ENCODE data around the gene FUCA1. TPM values are rescaled to one million over a fixed set of nuclear protein-coding genes. Genes with fewer than 3 reads are reported as not detected.
A peak's percentile ranks its signal among the peaks of the same experiment; 100 is the strongest.

FUCA1 gene
- total and polyA plus RNA-seq, 2 of the 8 experiments (the other 6 are each of a cell fraction or from before 2014, with no cell fraction given), result 5.9 to 6.4 TPM

DNA sequence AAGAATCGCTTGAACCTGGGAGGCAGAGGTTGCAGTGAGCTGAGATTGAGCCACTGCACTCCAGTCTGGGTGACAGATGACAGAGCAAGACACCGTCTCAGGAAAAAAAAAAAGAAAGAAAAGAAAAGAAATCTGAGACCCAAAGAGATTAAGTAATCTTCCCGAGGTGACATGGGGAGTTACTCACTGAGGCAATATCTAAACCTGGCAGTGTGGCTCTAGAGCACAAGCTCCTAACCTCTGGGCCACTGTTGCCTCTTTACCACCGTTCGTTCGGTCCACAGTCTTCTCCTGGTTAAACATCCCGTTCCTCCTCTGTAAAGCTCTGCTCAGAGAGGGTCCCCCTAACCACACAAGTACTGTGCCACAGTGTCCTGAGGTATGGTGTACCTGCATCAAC is 44.3 kb downstream of the FUCA1 start:
- no peak overlapping the region for H3K4ac ChIP-seq (replicated peaks; ENCODE audit: insufficient read length, low read depth, low read length)
- H2BK5ac ChIP-seq (ENCODE audit: low read depth, low read length), result no peak overlapping the region
- H3K4me1 ChIP-seq (replicated peaks in 1 of 4; ENCODE audit: control insufficient read depth in 3 of 4, insufficient read depth in 4 of 4, low read length in 3 of 4), result peaks cover 0 to 6% (median 1%) of the 10 kb centered on the region in 4 experiments; a peak in 2 of 7 replicates
- no peak overlapping the region for H4K91ac ChIP-seq (replicated peaks; ENCODE audit: insufficient read length, low read length)
- peaks cover 0 to 3% of the 10 kb centered on the region in 2 experiments; a peak in 1 of 4 replicates for H3K79me2 ChIP-seq (ENCODE audit: control insufficient read depth in 1 of 2, insufficient read depth in 2 of 2, low read length in 2 of 2)
- no peak overlapping the region; a peak in 1 of 8 replicates for H3K4me3 ChIP-seq (ENCODE audit: extremely low read depth in 1 of 4, insufficient read depth in 2 of 4, low read depth in 3 of 4, low read length in 4 of 4)
- no peak overlapping the region for H2BK15ac ChIP-seq (ENCODE audit: low read length)
- H4K5ac ChIP-seq (ENCODE audit: insufficient read length, low read depth, low read length), result no peak overlapping the region
- H3K36me3 ChIP-seq (ENCODE audit: control insufficient read depth in 2 of 4, insufficient read depth in 4 of 4, low read length in 3 of 4), result no peaks in the 10 kb centered on the region
- H3K27ac ChIP-seq (ENCODE audit: low read depth, low read length), result no peak overlapping the region
- FAIRE-seq (no peak), DNase-seq (ENCODE audit: low read depth in 1 of 2, low spot score in 2 of 2) (no peak)
- H3K23ac ChIP-seq (ENCODE audit: insufficient read length), result no peak overlapping the region
- H4K8ac ChIP-seq (ENCODE audit: extremely low read depth, insufficient read depth, low read length), result no peak overlapping the region
- 0 out of 2 replicates have a peak, but pooled peaks cover 3% of the 10 kb centered on the region for H3K79me1 ChIP-seq (ENCODE audit: low read depth, low read length)
- peak overlapping the region in 1 of 2 experiments; percentile 88; a peak in 1 of 4 replicates for H3K4me2 ChIP-seq (ENCODE audit: insufficient read depth in 1 of 2, low read depth in 2 of 2, low read length in 2 of 2)
- H3K56ac ChIP-seq (replicated peaks; ENCODE audit: insufficient read length, low read depth, low read length), result no peak overlapping the region
- no peak overlapping the region for H2BK12ac ChIP-seq (ENCODE audit: low read depth, low read length)
- H3K18ac ChIP-seq (ENCODE audit: extremely low read depth, low read length), result no peak overlapping the region
- peaks cover 4% of the 10 kb centered on the region for H3K23me2 ChIP-seq (ENCODE audit: low read depth, low read length)
- TF ChIP-seq, protein P1, sequence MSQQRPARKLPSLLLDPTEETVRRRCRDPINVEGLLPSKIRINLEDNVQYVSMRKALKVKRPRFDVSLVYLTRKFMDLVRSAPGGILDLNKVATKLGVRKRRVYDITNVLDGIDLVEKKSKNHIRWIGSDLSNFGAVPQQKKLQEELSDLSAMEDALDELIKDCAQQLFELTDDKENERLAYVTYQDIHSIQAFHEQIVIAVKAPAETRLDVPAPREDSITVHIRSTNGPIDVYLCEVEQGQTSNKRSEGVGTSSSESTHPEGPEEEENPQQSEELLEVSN (IDR thresholded peaks at IDR 0.05), result no peak
- TF ChIP-seq KDM5A (IDR thresholded peaks at IDR 0.05; ENCODE audit: low read length), result no peak
- TF ChIP-seq NANOG (IDR thresholded peaks at IDR 0.05; ENCODE audit: insufficient read depth, low read depth, low read length, poor library complexity, severe bottlenecking), result no peak
- TF ChIP-seq BACH1 (IDR thresholded peaks at IDR 0.05; ENCODE audit: low read length), result no peak
- TF ChIP-seq RFX5 (IDR thresholded peaks at IDR 0.05; ENCODE audit: borderline replicate concordance, low read depth, low read length), result no peak
- TF ChIP-seq FOSL1 (IDR thresholded peaks at IDR 0.05; ENCODE audit: insufficient read depth, low read depth, low read length), result no peak
- no peak for TF ChIP-seq RBBP5 (IDR thresholded peaks at IDR 0.05; ENCODE audit: borderline replicate concordance, low read depth, low read length)
- no peak overlapping the region for H2AFZ ChIP-seq (ENCODE audit: low read length)
- no peaks in the 10 kb centered on the region for H4K20me1 ChIP-seq (replicated peaks in 1 of 2; ENCODE audit: control insufficient read depth in 1 of 2, insufficient read depth in 2 of 2, low read length in 2 of 2)
- H3K9me3 ChIP-seq (ENCODE audit: insufficient read depth in 2 of 2, low read depth in 1 of 2, low read length in 1 of 2), result no peaks in the 10 kb centered on the region
- no peaks in the 10 kb centered on the region for H3K27me3 ChIP-seq (replicated peaks in 1 of 4; ENCODE audit: control insufficient read depth in 3 of 4, extremely low read depth in 1 of 4, insufficient read depth in 3 of 4, low read length in 3 of 4)
- POLR2A ChIA-PET (ENCODE audit: partially characterized antibody), result interaction anchor here (0.6 to 4.2 kb wide), 5 partner anchors 10 to 330 kb away, joined by 3 to 28 read pairs (median 5); partner anchors contain the start of gene GALE
- H2AK5ac ChIP-seq (ENCODE audit: low read depth, low read length), result no peak overlapping the region
- 0 out of 7 replicates have a peak overlapping the region, but pooled peaks of 1 of the 4 experiments have one; percentile 21 for H3K9ac ChIP-seq (replicated peaks in 1 of 4; ENCODE audit: extremely low read depth in 1 of 4, low read depth in 3 of 4, low read length in 3 of 4)
- WGBS, 2 experiments (ENCODE audit: extremely low coverage in 1 of 2, insufficient coverage in 1 of 2, insufficient read length in 1 of 2, insufficient replicate concordance in 2 of 2, low coverage in 1 of 2, low lambda C conversion rate in 2 of 2, missing lambda C conversion rate in 1 of 2), result 90% methylated on average over 7 of the region's 7 CpGs; no CpG with 5 or more reads in 1 of the 2 experiments
- no peak overlapping the region for H2BK120ac ChIP-seq (replicated peaks; ENCODE audit: low read depth, low read length)
- no peak overlapping the region for H3K14ac ChIP-seq (ENCODE audit: insufficient read length)
- CTCF ChIA-PET (ENCODE audit: partially characterized antibody), result interaction anchor here (1.1 to 8.5 kb wide), 7 partner anchors 13 to 76 kb away, joined by 3 to 99 read pairs (median 6); no protein-coding TSS in a partner anchor
- no peak overlapping the region for H2BK20ac ChIP-seq (ENCODE audit: low read length)

All from H1 (cell line).